MM.1S (cell line): ENCODE measurements around the gene SURF1.
A peak's percentile ranks its signal among the peaks of the same experiment; 100 is the strongest.

Experiments used
- DNase-seq: peaks from one replicate; pipeline ENCODE4 v3.0.0-alpha.2; 2015
- H2AFZ ChIP-seq: fragments of 300-600 bp; sonication (generic); 2 replicates; pipeline ENCODE4 v1.6.0; 2016; ENCODE audit warnings: antibody characterized with exemption, low read length
- H3F3A ChIP-seq: fragments of 300-600 bp; sonication (generic); 2 replicates; pipeline ENCODE4 v1.6.1; 2016; ENCODE audit warnings: mild to moderate bottlenecking, antibody characterized with exemption, low read length, moderate library complexity, mixed read lengths; ENCODE audit not compliant: insufficient read depth
- H3K27ac ChIP-seq: fragments of 300-600 bp; sonication (generic); 2 replicates; pipeline ENCODE4 v1.5.1; 2016; ENCODE audit warnings: mild to moderate bottlenecking, low read length
- H3K27me3 ChIP-seq: fragments of 300-600 bp; sonication (generic); replicated peaks from 2 replicates; pipeline ENCODE4 v1.6.0; 2016; ENCODE audit warnings: low read length; ENCODE audit not compliant: insufficient read depth
- H3K36me3 ChIP-seq: fragments of 300-600 bp; sonication (generic); replicated peaks from 2 replicates; pipeline ENCODE4 v1.6.1; 2016; ENCODE audit warnings: mild to moderate bottlenecking, low read length, mixed read lengths; ENCODE audit not compliant: insufficient read depth
- H3K4me1 ChIP-seq: fragments of 300-600 bp; sonication (generic); 2 replicates; pipeline ENCODE4 v1.6.1; 2016; ENCODE audit warnings: low read length, mixed read lengths
- H3K4me2 ChIP-seq: fragments of 300-600 bp; sonication (generic); 2 replicates; pipeline ENCODE4 v1.6.0; 2016; ENCODE audit warnings: low read depth, low read length
- H3K4me3 ChIP-seq: fragments of 300-600 bp; sonication (generic); 2 replicates; pipeline ENCODE4 v1.5.1; 2016; ENCODE audit warnings: low read length, mixed read lengths
- H3K79me2 ChIP-seq: fragments of 300-600 bp; sonication (generic); 2 replicates; pipeline ENCODE4 v1.6.1; 2016; ENCODE audit warnings: mixed run types, low read length, mixed read lengths
- H3K9ac ChIP-seq: fragments of 300-600 bp; sonication (generic); 2 replicates; pipeline ENCODE4 v1.6.1; 2016; ENCODE audit warnings: low read length, mixed read lengths
- H3K9me2 ChIP-seq: fragments of 300-600 bp; sonication (generic); replicated peaks from 2 replicates; pipeline ENCODE4 v1.6.1; 2016; ENCODE audit warnings: mild to moderate bottlenecking, low read length, mixed read lengths; ENCODE audit not compliant: insufficient read depth
- H3K9me3 ChIP-seq: fragments of 300-600 bp; sonication (generic); replicated peaks from 2 replicates; pipeline ENCODE4 v1.6.1; 2016; ENCODE audit warnings: mild to moderate bottlenecking, low read length, mixed read lengths; ENCODE audit not compliant: insufficient read depth
- H4K20me1 ChIP-seq: fragments of 300-600 bp; sonication (generic); 2 replicates; pipeline ENCODE4 v1.6.1; 2016; ENCODE audit warnings: mild to moderate bottlenecking, low read length, moderate library complexity, mixed read lengths; ENCODE audit not compliant: insufficient read depth
- CTCF ChIP-seq: fragments of 300-600 bp; sonication (generic); IDR thresholded peaks from 2 replicates; pipeline ENCODE4 v1.5.1; 2016; ENCODE audit warnings: antibody characterized with exemption, low read length, mixed read lengths
- EZH2 ChIP-seq: fragments of 300-600 bp; sonication (generic); optimal IDR thresholded peaks from 2 replicates; pipeline ENCODE3; 2017; ENCODE audit warnings: low read depth, mild to moderate bottlenecking, antibody characterized with exemption, low read length, mixed read lengths
- EZH2phosphoT487 ChIP-seq: fragments of 300-600 bp; sonication (generic); IDR thresholded peaks from 2 replicates; pipeline ENCODE4 v1.6.1; 2018; ENCODE audit warnings: antibody characterized with exemption, low read length

SURF1 gene

GRCh38 chr9:133403766-133404453 is 47.6 kb upstream of the SURF1 start:
- H3K79me2 ChIP-seq, result no peaks in the 10 kb centered on the region
- no peaks in the 10 kb centered on the region for H3K9me2 ChIP-seq
- H3K27me3 ChIP-seq, result 0 out of 2 replicates have a peak, but pooled peaks cover 4% of the 10 kb centered on the region
- H3K4me3 ChIP-seq, result no peak overlapping the region
- DNase-seq, result no peak
- H3K9me3 ChIP-seq, result no peaks in the 10 kb centered on the region
- H3K4me1 ChIP-seq, result no peaks in the 10 kb centered on the region
- H3F3A ChIP-seq, result no peaks in the 10 kb centered on the region
- no peaks in the 10 kb centered on the region for H3K36me3 ChIP-seq
- TF ChIP-seq EZH2 (no peak), EZH2phosphoT487 (no peak), CTCF (peak; percentile 63)
- H3K4me2 ChIP-seq, result no peak overlapping the region
- H3K9ac ChIP-seq, result no peak overlapping the region
- no peak overlapping the region for H3K27ac ChIP-seq
- H4K20me1 ChIP-seq, result no peaks in the 10 kb centered on the region
- no peak overlapping the region for H2AFZ ChIP-seq

GRCh38 chr9:133402689-133403088 is 46.4 kb upstream of the SURF1 start:
- Histone ChIP-seq H3K4me2 (no peak overlapping the region), H3K9me2 (no peaks in the 10 kb centered on the region), H3K4me1 (no peaks in the 10 kb centered on the region), H3K36me3 (no peaks in the 10 kb centered on the region), H3K9ac (no peak overlapping the region), H3K27me3 (peaks cover 10% of the 10 kb centered on the region), H3F3A (no peaks in the 10 kb centered on the region), H3K4me3 (no peak overlapping the region), H3K79me2 (no peaks in the 10 kb centered on the region), H4K20me1 (no peaks in the 10 kb centered on the region), H3K27ac (no peak overlapping the region), H2AFZ (no peak overlapping the region), H3K9me3 (no peaks in the 10 kb centered on the region)
- TF ChIP-seq CTCF (no peak), EZH2phosphoT487 (no peak), EZH2 (no peak)
- DNase-seq, result no peak

GRCh38 chr9:133401588-133401987 is 45.3 kb upstream of the SURF1 start:
- no peaks in the 10 kb centered on the region for H3F3A ChIP-seq
- H3K4me1 ChIP-seq, result no peaks in the 10 kb centered on the region
- DNase-seq, result no peak
- no peak overlapping the region for H2AFZ ChIP-seq
- H3K27ac ChIP-seq, result no peak overlapping the region
- no peaks in the 10 kb centered on the region for H3K9me2 ChIP-seq
- TF ChIP-seq CTCF (no peak), EZH2phosphoT487 (no peak), EZH2 (no peak)
- H3K4me2 ChIP-seq, result no peak overlapping the region
- H3K36me3 ChIP-seq, result no peaks in the 10 kb centered on the region
- H3K4me3 ChIP-seq, result no peak overlapping the region
- H3K79me2 ChIP-seq, result no peaks in the 10 kb centered on the region
- H4K20me1 ChIP-seq, result no peaks in the 10 kb centered on the region
- H3K9me3 ChIP-seq, result no peaks in the 10 kb centered on the region
- H3K9ac ChIP-seq, result no peak overlapping the region
- H3K27me3 ChIP-seq, result peaks cover 21% of the 10 kb centered on the region
